ENCODE measurements around the gene ADAM10. TPM values are rescaled to one million over a fixed set of nuclear protein-coding genes. Genes with fewer than 3 reads are reported as not detected.
A peak's percentile ranks its signal among the peaks of the same experiment; 100 is the strongest.
"Not testable (repeated sequence)": the region's sequence is repeated elsewhere in the genome, so short reads cannot be mapped to it uniquely, and the experiment has no call there.

The ADAM10 gene
- total RNA-seq, 1 experiment from 2014 or later = 170 TPM

DNA sequence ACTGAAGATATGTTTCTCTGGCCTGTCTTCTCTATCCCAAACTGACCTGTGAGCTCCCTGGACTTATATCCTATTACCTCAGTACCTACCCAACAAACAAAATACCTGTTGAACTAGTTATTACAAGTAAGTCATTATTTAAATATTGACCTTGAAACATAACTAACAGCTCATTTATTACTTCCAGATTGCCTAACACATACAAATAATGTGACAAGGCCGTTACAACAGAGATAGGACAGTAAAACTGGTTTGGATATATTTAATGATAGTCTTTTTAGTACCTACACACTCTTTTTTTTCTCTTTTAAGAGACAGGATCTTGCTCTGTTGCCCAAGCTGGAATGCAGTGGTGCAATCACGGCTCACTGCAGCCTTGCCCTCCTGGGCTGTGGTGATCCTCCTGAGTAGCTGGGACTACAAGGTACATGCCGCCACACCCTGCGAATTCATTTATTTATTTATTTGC lies 145.0 kb downstream of the ADAM10 start:
- H3K4me3 Mint-ChIP-seq (ENCODE audit: unreplicated experiment) = peak overlapping the region; percentile 17
- POLR2A ChIA-PET = interaction anchor here (0.5 to 1.1 kb wide), 6 partner anchors 37 to 166 kb away, joined by 3 to 6 read pairs (median 4); partner anchors contain the start of gene MINDY2
- peak overlapping the region; percentile 60 for H3K27ac Mint-ChIP-seq (ENCODE audit: unreplicated experiment)

DNA sequence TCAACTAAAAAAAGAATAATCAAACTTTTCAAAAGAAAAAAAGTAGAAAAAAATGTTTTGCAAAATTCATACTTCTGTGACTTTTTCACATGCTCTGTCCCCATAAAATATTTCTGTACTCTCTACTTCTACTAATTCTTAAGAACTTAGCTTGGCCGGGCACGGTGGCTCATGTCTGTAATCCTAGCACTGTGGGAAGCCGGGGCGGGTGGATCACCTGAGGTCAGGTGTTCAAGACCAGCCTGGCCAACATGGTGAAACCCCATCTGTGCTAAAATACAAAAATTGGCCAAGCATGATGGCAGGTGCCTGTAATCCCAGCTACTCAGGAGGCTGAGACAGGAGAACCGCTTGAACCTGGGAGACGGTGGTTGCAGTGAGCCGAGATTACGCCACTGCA lies 145.6 kb downstream of the ADAM10 start:
- H3K36me3 Mint-ChIP-seq (ENCODE audit: insufficient read depth, unreplicated experiment) = peaks cover 15% of the 10 kb centered on the region
- POLR2A ChIA-PET = interaction anchor here (0.5 to 1.1 kb wide), 4 partner anchors 38 to 167 kb away, joined by 3 to 6 read pairs (median 4); partner anchors contain the start of gene MINDY2
- peaks cover 17% of the 10 kb centered on the region for H3K4me1 ChIP-seq
- H3K9me3 Mint-ChIP-seq (ENCODE audit: unreplicated experiment); H3K27me3 Mint-ChIP-seq (ENCODE audit: insufficient read depth, unreplicated experiment); H3K9me3 ChIP-seq; H3K4me3 ChIP-seq (ENCODE audit: low read depth, low read length); H3K27me3 ChIP-seq (replicated peaks; ENCODE audit: control insufficient read depth, insufficient read depth, low read length); DNase-seq; H3K36me3 ChIP-seq (ENCODE audit: control insufficient read depth, insufficient read depth, low read length): not testable (repeated sequence)
- BruUV-seq (replicated peaks) = TSS peak; percentile 87
- CTCF ChIA-PET = interaction anchor here (0.6 to 1.6 kb wide), 7 partner anchors 14 to 376 kb away, joined by 3 to 7 read pairs (median 4); partner anchors contain the start of genes ADAM10 and MINDY2
- H3K4me1 Mint-ChIP-seq (ENCODE audit: low read depth, unreplicated experiment) = peaks cover 23% of the 10 kb centered on the region
- intact Hi-C loops (cut with micrococcal nuclease; ENCODE audit: unreplicated experiment) = loop anchor here (1.0 to 5.0 kb wide), 3 partner anchors 14 to 137 kb away; no protein-coding TSS in a partner anchor
- peak overlapping the region; percentile 17 for H3K4me3 Mint-ChIP-seq (ENCODE audit: unreplicated experiment)
- peak overlapping the region; percentile 60 for H3K27ac Mint-ChIP-seq (ENCODE audit: unreplicated experiment)

More for the DNA sequence above, 145.0 kb downstream of the ADAM10 start:
- intact Hi-C loops (cut with micrococcal nuclease; ENCODE audit: unreplicated experiment) = loop anchor here (1.0 to 5.0 kb wide), 3 partner anchors 14 to 137 kb away; no protein-coding TSS in a partner anchor
- H3K4me1 Mint-ChIP-seq (ENCODE audit: low read depth, unreplicated experiment) = peaks cover 23% of the 10 kb centered on the region
- peaks cover 17% of the 10 kb centered on the region for H3K36me3 Mint-ChIP-seq (ENCODE audit: insufficient read depth, unreplicated experiment)
- H3K9me3 ChIP-seq = no peaks in the 10 kb centered on the region
- DNase-seq = peak; percentile 78 to 87
- no TSS peak for BruUV-seq (replicated peaks)
- H3K27me3 ChIP-seq (replicated peaks; ENCODE audit: control insufficient read depth, insufficient read depth, low read length) = no peaks in the 10 kb centered on the region
- no peaks in the 10 kb centered on the region for H3K36me3 ChIP-seq (ENCODE audit: control insufficient read depth, insufficient read depth, low read length)
- CTCF ChIA-PET = interaction anchor here (0.6 to 1.6 kb wide), 8 partner anchors 14 to 377 kb away, joined by 3 to 7 read pairs (median 4); partner anchors contain the start of genes ADAM10 and MINDY2
- TF ChIP-seq CTCF (IDR thresholded peaks at IDR 0.05; ENCODE audit: insufficient read depth in 1 of 2, low read depth in 1 of 2, low read length in 1 of 2, severe bottlenecking in 1 of 2, unreplicated experiment in 1 of 2) = no peak
- H3K27me3 Mint-ChIP-seq (ENCODE audit: insufficient read depth, unreplicated experiment) = no peaks in the 10 kb centered on the region
- H3K9me3 Mint-ChIP-seq (ENCODE audit: unreplicated experiment) = no peaks in the 10 kb centered on the region
- no peak overlapping the region for H3K4me3 ChIP-seq (ENCODE audit: low read depth, low read length)
- peaks cover 17% of the 10 kb centered on the region for H3K4me1 ChIP-seq

GRCh38 chr15:58602823-58603222 lies 146.7 kb downstream of the ADAM10 start:
- Histone ChIP-seq H3K4me3 (ENCODE audit: low read depth, low read length) (no peak overlapping the region), H3K9me3 (no peaks in the 10 kb centered on the region), H3K27me3 (replicated peaks; ENCODE audit: control insufficient read depth, insufficient read depth, low read length) (no peaks in the 10 kb centered on the region), H3K36me3 (ENCODE audit: control insufficient read depth, insufficient read depth, low read length) (no peaks in the 10 kb centered on the region), H3K4me1 (peaks cover 17% of the 10 kb centered on the region)
- Mint-ChIP-seq H3K27ac (ENCODE audit: unreplicated experiment) (no peak overlapping the region), H3K36me3 (ENCODE audit: insufficient read depth, unreplicated experiment) (peaks cover 12% of the 10 kb centered on the region), H3K4me1 (ENCODE audit: low read depth, unreplicated experiment) (peaks cover 17% of the 10 kb centered on the region), H3K27me3 (ENCODE audit: insufficient read depth, unreplicated experiment) (no peaks in the 10 kb centered on the region), H3K9me3 (ENCODE audit: unreplicated experiment) (no peaks in the 10 kb centered on the region), H3K4me3 (ENCODE audit: unreplicated experiment) (no peak overlapping the region)
- intact Hi-C loops (cut with micrococcal nuclease; ENCODE audit: unreplicated experiment) = loop anchor here (5.0 kb wide), 1 partner anchor 136 kb away; no protein-coding TSS in a partner anchor
- TF ChIP-seq CTCF (IDR thresholded peaks at IDR 0.05; ENCODE audit: insufficient read depth in 1 of 2, low read depth in 1 of 2, low read length in 1 of 2, severe bottlenecking in 1 of 2, unreplicated experiment in 1 of 2) = no peak
- BruUV-seq (replicated peaks) = no TSS peak
- ChIA-PET POLR2A (no interaction called here), CTCF (no interaction called here)
- no peak for DNase-seq
